ENCODE results near the gene VPS33A. TPM values are rescaled to one million over a fixed set of nuclear protein-coding genes. Genes with fewer than 3 reads are reported as not detected.
A peak's percentile ranks its signal among the peaks of the same experiment; 100 is the strongest.

VPS33A gene
- total RNA-seq, 2 donors from 2014 or later, result 18.6 to 24.0 TPM

DNA sequence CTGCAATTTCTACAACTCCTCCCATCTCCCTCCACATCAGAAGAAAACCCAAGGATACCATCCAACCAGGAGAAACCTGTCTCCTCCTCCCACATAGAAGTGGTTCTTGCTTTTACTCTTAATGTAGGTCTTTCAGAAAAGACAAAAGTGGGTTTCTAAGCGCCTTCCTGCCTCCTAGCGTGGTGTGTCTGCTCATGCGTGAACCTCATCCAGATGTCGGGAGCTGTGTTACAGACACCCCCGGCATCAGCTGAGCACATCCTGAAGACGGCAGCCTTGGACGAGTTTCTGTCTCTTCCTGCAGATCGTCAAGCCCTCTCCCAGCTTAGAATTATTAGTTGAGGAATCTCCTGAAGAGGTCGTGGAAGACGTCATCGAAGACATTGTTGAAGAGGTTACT, 73.9 kb downstream of the VPS33A start:
- H3K27ac ChIP-seq, result no peak overlapping the region
- no peaks in the 10 kb centered on the region for H3K4me1 ChIP-seq
- H3K4me3 ChIP-seq, result no peak overlapping the region
- H3K9me3 ChIP-seq, result no peaks in the 10 kb centered on the region
- no peak overlapping the region for H3K9ac ChIP-seq (ENCODE audit: low read depth in 2 of 2, low read length in 2 of 2)
- no peaks in the 10 kb centered on the region for H3K27me3 ChIP-seq
- TF ChIP-seq, protein P1, sequence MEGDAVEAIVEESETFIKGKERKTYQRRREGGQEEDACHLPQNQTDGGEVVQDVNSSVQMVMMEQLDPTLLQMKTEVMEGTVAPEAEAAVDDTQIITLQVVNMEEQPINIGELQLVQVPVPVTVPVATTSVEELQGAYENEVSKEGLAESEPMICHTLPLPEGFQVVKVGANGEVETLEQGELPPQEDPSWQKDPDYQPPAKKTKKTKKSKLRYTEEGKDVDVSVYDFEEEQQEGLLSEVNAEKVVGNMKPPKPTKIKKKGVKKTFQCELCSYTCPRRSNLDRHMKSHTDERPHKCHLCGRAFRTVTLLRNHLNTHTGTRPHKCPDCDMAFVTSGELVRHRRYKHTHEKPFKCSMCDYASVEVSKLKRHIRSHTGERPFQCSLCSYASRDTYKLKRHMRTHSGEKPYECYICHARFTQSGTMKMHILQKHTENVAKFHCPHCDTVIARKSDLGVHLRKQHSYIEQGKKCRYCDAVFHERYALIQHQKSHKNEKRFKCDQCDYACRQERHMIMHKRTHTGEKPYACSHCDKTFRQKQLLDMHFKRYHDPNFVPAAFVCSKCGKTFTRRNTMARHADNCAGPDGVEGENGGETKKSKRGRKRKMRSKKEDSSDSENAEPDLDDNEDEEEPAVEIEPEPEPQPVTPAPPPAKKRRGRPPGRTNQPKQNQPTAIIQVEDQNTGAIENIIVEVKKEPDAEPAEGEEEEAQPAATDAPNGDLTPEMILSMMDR (IDR thresholded peaks at IDR 0.05), result no peak
- no peaks in the 10 kb centered on the region for H3K36me3 ChIP-seq
- DNase-seq, result no peak
- intact Hi-C loops (cut with DNase I), result loop anchor here (5.0 kb wide), 1 partner anchor 140 kb away; no protein-coding TSS in a partner anchor

DNA sequence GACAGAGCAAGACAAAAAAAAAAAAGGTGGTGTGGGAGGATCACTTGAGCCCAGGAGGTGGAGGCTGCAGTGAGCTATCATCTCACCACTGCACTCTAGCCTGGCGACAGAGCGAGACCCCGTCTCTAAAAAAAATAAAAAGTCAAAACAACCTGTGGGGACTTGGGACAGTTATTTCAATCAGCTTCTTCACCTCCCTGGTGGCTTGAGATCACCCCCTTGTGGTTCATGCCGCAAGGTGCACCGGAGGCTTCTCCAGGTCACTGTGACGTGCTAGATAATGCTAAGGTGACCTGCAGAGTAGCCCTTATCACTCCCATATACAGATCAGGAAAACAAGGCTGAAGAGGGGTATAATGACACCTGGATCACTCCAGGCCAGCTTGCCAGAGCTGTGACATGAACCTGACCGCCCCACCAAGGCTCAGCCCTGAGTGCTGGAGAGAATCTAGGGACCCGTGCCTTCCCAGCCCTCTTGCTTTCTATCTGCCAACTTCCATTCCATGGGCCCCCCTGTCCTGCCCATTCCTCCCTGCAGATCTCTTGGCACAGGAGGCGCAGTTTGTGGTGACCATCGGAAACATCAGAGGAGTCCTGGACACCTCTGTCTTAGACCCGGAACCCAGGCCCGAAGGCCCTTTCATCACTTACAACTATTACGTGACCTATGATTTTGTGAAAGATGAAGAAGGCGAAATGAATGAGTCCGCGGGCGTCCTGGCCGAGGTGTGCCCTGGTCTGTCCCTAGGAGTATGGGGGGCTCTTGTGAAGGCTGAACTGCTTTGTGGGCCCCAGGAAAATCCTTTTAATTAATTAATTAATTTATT, 75.2 kb downstream of the VPS33A start:
- Histone ChIP-seq H3K4me3 (no peak overlapping the region), H3K27me3 (no peaks in the 10 kb centered on the region), H3K9me3 (no peaks in the 10 kb centered on the region), H3K27ac (no peak overlapping the region), H3K4me1 (no peaks in the 10 kb centered on the region), H3K9ac (ENCODE audit: low read depth in 2 of 2, low read length in 2 of 2) (no peak overlapping the region), H3K36me3 (no peaks in the 10 kb centered on the region)
- TF ChIP-seq, protein P1 (IDR thresholded peaks at IDR 0.05), result peak; percentile 86
- DNase-seq, result peak; percentile 84
- intact Hi-C loops (cut with DNase I), result loop anchor here (5.0 kb wide), 1 partner anchor 139 kb away; no protein-coding TSS in a partner anchor

DNA sequence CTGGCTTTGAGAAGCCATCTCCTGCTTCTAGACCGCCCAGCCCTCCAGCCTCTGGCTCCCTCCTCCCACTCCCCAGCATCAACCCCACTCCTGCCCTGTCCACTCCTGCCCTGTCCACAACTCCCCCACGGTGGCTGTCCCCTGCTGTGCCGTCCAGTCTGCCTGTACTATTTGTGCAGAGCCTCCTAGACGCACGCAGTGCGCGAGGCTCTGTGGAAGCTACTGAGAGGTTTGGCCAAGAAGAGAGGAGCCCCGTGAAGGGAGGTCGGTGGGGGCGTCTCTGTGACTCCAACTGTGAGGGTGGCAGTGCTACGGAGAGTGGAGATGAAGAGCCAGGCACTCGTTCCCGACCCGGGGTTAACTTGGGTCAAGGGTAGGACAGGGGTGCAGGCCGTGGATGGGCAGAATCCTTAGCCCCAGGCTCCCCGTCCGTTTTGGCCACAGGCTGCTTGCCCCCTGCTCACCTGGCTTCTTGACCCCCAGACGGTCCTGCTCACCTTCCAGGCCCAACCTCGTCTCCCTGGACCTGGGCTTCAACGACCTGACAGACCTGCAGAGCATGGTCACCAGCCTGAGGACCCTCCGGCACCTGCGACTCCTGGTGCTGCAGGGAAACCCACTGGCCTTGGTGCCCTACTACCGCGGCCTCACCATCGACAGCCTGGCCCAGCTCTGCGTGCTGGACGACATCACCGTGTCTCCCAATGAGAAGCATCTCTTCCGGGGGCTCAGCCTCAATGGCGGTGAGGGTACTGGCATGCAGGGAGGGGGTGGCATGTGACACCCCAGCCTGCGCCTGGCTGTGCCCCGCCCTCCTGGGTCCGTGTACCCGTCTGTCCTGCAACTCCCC, 76.4 kb downstream of the VPS33A start:
- H3K4me1 ChIP-seq, result no peaks in the 10 kb centered on the region
- H3K9ac ChIP-seq (ENCODE audit: low read depth in 2 of 2, low read length in 2 of 2), result no peak overlapping the region
- H3K36me3 ChIP-seq, result no peaks in the 10 kb centered on the region
- no peak overlapping the region for H3K4me3 ChIP-seq
- TF ChIP-seq, protein P1 (IDR thresholded peaks at IDR 0.05), result no peak
- H3K27me3 ChIP-seq, result no peaks in the 10 kb centered on the region
- H3K27ac ChIP-seq, result no peak overlapping the region
- DNase-seq, result no peak
- intact Hi-C loops (cut with DNase I), result loop anchor here (5.0 kb wide), 2 partner anchors 58 to 138 kb away; no protein-coding TSS in a partner anchor
- no peaks in the 10 kb centered on the region for H3K9me3 ChIP-seq

DNA sequence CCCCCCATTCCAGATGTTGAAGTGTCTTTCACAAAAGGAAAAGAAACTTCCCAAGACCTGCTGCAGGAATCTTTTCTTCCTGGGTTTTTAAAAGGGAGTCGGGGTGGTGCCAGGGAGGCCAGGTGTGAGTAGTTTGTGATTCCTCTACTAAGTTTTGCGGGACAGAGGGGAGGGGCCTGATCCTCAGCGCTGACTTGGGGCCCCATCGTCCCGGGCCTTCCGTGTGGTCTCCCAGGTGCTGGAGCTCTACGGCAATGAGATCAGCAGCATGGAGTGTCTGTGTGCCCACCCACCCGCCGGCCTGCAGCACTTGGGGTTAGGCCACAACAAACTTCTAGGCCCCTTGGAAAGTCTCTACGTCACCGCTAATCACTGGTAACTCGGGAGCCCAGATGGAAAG, 78.8 kb downstream of the VPS33A start:
- Histone ChIP-seq H3K9ac (ENCODE audit: low read depth in 2 of 2, low read length in 2 of 2) (no peak overlapping the region), H3K36me3 (no peaks in the 10 kb centered on the region), H3K27ac (no peak overlapping the region), H3K9me3 (no peaks in the 10 kb centered on the region), H3K4me1 (no peaks in the 10 kb centered on the region), H3K4me3 (no peak overlapping the region), H3K27me3 (no peaks in the 10 kb centered on the region)
- no peak for DNase-seq
- TF ChIP-seq, protein P1 (IDR thresholded peaks at IDR 0.05), result no peak
- intact Hi-C loops (cut with DNase I), result loop anchor here (5.0 kb wide), 1 partner anchor 55 kb away; no protein-coding TSS in a partner anchor

DNA sequence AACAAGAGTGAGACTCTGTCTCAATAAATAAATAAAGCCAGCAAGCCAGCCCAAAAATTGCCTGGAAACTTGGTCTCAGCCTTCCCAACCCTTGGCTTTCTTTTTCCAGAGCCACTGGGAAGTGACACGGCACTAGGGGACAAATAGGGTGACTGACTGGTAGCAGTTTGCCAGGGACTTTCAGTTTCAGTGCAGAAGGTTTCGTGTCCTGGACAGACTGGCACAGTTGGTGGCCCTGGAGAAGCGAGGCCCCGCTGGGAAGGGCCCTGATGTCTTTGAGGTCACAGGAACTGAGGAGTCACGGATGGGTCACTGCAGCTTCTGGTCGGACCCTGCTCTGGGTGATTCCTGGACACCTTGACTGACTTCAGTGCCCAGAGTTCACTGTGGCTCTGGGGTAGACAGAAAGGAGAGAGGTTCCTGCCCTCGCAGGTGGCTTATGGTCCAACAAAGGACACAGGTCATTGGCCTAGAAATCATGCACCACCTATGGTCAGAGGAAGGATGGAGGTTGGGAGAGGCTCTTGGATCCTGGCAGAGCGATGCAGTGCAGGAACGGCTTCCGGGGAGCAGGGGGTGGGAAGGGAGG, 80.7 kb downstream of the VPS33A start:
- DNase-seq, result no peak

More for the DNA sequence above, 80.7 kb downstream of the VPS33A start:
- H3K9ac ChIP-seq (ENCODE audit: low read depth in 2 of 2, low read length in 2 of 2), result no peak overlapping the region
- intact Hi-C loops (cut with DNase I), result loop anchor here (5.0 kb wide), 1 partner anchor 53 kb away; no protein-coding TSS in a partner anchor
- no peaks in the 10 kb centered on the region for H3K4me1 ChIP-seq
- H3K36me3 ChIP-seq, result no peaks in the 10 kb centered on the region
- H3K4me3 ChIP-seq, result no peak overlapping the region
- TF ChIP-seq, protein P1 (IDR thresholded peaks at IDR 0.05), result no peak
- H3K9me3 ChIP-seq, result no peaks in the 10 kb centered on the region
- H3K27ac ChIP-seq, result no peak overlapping the region
- H3K27me3 ChIP-seq, result no peaks in the 10 kb centered on the region
